COLO829 (cell line): Measurements from ENCODE around the gene MYOZ1.
"Not testable (repeated sequence)": the region's sequence is repeated elsewhere in the genome, so short reads cannot be mapped to it uniquely, and the experiment has no call there.

Experiments used
- DNase-seq: peaks from one replicate; pipeline ENCODE4 v3.0.0; 2012; ENCODE audit warnings: low spot score

MYOZ1 gene

GRCh38 chr10:73647211-73647874, 6.1 kb upstream of the MYOZ1 start:
- DNase-seq, result no peak

- DNase-seq, result no peak
Observed at GRCh38 chr10:73646598-73647041, 5.3 kb upstream of the MYOZ1 start.

DNA sequence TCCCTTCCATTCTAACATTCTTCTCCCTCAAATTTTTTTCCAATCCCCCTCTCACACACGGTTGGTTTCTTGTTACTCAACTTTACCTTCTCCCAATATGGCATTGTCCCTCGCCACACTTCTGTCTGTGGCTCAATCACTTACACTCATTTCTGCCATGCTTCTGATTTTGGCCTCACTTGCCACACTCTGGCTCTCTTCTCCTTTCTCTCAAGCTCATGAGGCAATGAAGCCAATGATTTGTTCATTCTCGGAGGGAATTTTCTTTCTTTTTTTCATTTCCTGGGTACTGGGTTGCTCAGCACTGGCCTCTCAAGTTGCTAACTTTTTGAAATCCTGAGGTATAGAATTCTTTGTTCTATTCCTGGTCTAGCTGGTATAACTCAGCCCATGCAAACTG, 4.0 kb upstream of the MYOZ1 start:
- no peak for DNase-seq

DNA sequence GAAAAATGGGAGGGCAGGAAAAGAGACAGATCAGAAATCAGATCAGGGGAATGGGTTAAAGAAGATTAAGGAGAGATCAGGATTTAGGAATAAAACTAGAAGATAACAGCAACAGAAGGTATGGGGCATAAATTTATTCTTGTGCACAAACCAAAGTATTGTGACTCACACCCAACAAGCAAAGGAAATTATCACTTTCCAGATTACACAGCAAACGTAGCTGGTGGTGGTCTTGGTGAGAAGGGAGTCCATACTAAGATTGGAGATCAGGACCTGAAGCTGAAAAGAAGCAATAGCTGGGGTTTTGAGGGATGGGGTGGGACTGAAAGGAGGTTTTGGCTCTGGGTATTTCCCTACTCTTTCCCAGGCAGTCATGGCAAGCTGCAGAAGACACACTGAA, 3.5 kb upstream of the MYOZ1 start:
- DNase-seq, result no peak

GRCh38 chr10:73644015-73644743, 2.9 kb upstream of the MYOZ1 start:
- peak; percentile 61 for DNase-seq

DNA sequence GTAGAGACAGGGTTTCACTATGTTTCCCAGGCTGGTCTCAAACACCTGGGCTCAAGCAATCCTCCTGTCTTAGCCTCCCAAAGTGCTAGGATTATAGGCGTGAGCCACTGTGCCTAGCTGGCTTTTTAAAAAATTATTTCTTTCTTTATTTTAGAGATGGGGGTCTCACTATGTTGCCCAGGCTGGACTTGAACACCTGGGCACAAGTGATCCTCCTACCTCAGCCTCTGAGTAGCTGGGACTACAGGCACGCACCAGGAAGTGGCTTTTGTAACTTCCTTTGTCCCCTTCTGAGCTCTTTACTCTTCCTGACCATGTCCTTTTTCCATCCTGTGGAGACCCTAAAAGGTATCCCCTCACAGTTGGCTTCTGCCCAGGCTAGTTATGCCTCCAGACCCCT, 2.1 kb upstream of the MYOZ1 start:
- DNase-seq, result no peak

DNA sequence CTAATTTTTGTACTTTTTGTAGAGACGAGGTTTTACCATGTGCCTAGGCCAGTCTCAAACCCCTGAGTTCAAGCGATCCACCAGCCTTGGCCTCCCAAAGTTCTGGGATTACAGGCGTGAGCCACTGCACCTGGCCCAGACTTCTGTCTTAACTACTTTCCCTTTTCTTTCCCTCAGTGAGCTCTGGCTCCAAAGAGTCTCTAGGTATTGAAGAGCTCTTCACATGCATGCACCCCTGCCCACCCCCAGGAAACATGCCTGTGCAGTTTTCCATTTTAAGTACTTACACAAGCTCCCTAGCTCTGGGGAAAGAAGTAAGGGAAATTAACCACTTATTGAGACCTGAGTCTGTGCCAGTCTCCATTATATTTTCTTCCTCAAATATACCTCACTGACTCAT, 2.0 kb downstream of the MYOZ1 start:
- no peak for DNase-seq

DNA sequence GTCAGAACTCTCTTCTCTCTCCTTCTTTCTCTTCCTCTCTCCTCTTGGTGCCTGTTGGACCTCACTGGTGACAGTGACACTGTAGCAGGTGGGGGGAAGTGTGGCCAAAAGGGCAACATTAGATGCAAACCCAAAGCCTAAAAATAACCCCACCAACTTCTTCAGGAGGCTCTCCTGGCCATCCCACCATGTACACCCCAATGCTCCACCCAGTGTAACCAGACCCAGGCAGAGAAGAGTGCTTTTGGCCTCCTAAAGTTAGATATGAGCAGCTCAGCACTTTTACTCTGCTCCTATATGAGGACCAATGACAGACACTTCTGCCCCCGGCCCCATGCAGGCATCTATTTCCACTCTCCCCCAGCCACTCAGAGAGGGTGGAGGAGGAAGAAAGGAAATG, 5.5 kb downstream of the MYOZ1 start:
- no peak for DNase-seq

DNA sequence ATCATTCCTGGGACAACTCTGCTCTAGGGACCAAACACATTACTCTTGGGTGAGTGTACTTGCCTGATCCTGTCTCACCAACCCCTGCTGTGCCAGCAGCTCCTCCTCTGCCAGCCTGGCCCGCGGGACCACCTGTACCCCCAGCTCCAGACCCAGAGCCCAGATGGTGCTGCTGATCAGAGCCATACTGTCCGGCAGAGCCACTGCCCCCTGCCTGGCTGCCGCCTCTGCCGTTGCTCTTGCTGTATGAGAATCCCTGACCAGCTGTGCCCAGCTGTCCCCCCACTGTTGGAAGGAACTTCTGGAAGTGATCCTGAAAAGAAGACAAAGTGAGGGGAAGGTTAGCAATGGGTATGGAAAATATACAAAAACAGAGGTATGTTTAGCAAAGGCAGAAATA, 6.9 kb downstream of the MYOZ1 start:
- DNase-seq, result no peak

GRCh38 chr10:73629165-73629564, 12.1 kb downstream of the MYOZ1 start:
- no peak for DNase-seq

- no peak for DNase-seq
Observed at GRCh38 chr10:73628405-73628804, 12.9 kb downstream of the MYOZ1 start.

DNA sequence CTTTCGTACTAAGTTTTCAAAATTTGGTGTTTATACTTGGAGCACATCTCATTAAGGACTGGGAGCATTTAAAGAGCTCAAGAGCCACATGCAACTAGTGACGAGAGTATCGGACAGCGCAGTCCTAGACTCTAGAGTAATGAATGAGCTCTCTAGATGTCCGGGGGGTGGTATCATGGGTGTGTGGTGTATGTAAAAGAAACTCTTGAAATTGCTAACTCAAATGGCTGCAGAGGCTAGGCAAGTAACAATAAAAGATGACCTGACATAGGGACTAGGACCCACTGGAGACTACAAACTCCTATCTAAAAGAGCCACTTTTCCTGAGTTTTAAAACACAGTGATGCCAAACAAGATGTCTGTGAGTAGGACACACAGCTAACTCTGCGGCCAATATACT, 14.0 kb downstream of the MYOZ1 start:
- DNase-seq, result no peak

GRCh38 chr10:73625884-73626752, 15.2 kb downstream of the MYOZ1 start:
- peak; percentile 95 for DNase-seq

DNA sequence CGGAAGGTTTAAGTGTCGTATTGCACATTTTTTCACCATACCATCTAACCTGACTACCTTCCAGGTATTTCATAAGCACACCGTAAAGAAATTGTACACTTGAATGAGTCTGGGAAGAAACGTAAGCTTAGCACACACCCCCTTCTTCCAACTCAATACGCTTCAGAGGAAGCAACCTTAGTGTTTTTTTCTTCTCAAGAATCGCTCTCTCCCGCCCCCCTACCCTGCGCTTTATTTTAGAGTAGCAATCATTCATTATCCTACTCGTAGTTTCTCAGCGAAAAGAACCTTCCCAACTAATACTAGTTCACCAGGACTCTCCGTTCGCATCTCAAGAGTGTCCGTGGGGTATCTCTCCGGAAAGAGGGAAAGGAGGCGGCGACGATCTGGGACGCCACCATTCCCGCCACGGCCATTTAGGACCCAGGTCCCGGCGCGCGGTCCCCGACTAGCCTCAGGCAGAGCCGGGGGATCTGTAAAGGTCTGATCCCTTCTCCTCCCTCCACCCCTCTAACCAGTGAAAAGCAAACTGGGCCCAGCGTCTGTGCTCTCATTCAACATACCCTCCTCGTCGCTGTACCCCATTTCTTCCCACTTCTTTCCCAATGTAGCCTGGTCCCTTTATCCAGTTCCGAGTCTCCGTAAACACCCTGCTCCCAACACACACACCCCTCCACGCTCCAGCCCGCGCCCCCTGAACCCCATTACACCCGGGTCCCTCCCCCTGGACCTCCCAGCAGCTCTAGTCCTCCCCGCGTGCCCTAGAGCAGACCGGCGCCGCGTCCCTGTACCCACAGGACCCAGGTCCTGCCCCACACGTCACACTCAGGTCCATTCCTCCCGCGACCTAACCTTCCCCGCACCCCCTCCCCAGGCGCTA, 16.0 kb downstream of the MYOZ1 start:
- no peak for DNase-seq

- no peak for DNase-seq
Observed at GRCh38 chr10:73623056-73623455, 18.2 kb downstream of the MYOZ1 start.

DNA sequence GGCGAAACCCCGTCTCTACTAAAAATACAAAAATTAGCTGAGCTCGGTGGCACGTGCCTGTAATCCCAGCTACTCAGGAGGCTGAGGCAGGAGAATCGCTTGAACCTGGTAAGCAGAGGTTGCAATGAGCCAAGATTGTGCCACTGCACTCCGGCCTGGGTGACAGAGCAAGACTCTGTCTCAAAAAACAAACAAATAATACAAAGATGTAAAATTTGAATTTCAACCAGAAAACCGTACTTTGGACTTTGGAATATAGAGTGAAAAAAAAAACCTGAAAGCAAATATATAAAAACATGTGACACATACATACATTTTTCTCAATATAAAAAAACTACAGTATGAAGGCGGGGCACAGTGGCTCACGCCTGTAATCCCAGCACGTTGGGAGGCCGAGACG, 20.3 kb downstream of the MYOZ1 start:
- not testable (repeated sequence) for DNase-seq

DNA sequence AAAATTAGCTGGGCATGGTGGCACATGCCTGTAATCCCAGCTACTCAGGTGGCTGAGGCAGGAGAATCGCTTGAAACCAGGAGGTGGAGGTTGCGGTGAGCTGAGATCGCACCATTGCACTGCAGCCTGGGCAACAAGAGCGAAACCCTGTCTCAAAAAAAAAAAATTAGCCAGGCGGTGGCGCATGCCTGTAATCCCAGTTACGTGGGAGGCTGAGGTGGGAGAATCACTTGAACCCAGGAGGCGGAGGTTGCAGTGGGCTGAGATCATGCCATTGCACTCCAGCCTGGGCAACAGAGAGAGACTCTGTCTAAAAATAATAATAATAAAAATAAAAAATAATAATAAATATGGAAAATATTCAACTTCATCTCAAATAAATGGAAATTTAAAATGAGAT, 24.1 kb downstream of the MYOZ1 start:
- DNase-seq, result not testable (repeated sequence)

GRCh38 chr10:73614720-73615119, 26.6 kb downstream of the MYOZ1 start:
- no peak for DNase-seq

GRCh38 chr10:73609116-73609515, 32.2 kb downstream of the MYOZ1 start:
- no peak for DNase-seq

DNA sequence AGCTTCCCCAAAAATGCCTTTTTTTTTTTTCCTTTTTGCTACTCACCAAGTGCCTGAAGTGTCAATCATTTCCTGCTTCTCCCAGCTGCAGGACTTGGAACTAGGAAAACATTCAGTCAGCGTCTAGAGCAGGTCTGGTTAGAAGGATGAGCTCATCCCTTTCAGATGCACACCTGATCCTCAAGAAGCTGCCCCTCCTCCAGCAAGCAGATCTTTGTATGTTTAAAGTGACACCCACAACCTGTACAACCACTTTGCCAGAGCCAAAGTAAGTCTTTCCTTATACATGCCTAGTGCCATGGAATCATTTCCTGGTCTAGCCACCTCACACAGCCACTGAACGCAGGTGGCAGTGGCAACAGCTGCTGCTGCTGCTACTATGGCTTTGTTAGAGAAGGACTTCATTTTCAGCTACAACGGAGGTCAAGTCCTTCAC, 39.8 kb downstream of the MYOZ1 start:
- no peak for DNase-seq

GRCh38 chr10:73597346-73597745, 43.9 kb downstream of the MYOZ1 start:
- no peak for DNase-seq

DNA sequence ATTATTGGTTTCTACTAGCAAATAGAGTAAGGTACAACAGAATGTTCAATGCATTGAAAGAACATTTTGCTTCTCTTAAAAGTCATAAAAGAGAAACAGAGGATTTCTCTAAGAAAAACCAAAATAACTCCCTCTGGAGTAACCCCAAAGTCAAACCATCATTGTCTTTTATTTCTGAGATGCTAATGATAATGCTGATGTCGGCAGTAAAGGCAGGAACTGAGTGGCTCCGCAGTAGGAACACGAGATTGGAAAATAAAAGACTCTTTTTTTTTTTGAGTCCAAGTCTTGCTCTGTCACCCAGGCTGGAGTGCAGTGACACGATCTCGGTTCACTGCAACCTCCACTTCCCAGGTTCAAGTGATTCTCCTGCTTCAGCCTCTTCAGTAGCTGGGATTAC, 47.5 kb downstream of the MYOZ1 start:
- DNase-seq, result no peak
